ENCODE measurements around the gene KDM5A. TPM values are rescaled to one million over a fixed set of nuclear protein-coding genes. Genes with fewer than 3 reads are reported as not detected.

The KDM5A gene
- total RNA-seq, 1 donor from 2014 or later: 50.2 TPM

- peaks cover 69% of the 10 kb centered on the region for H3K36me3 Mint-ChIP-seq
Measured at GRCh38 chr12:367972-368371, 21.1 kb downstream of the KDM5A start.

GRCh38 chr12:366820-367219 lies 22.3 kb downstream of the KDM5A start:
- Histone ChIP-seq H4K20me1 (ENCODE audit: low read depth) (no peaks in the 10 kb centered on the region), H3K4me2 (no peak overlapping the region), H2AFZ (replicated peaks) (no peak overlapping the region), H3K27ac (no peak overlapping the region), H3F3A (ENCODE audit: low read depth) (no peaks in the 10 kb centered on the region), H3K9ac (no peak overlapping the region), H3K4me1 (no peaks in the 10 kb centered on the region), H3K4me3 (no peak overlapping the region), H3K27me3 (no peaks in the 10 kb centered on the region), H3K79me2 (ENCODE audit: low read depth) (peaks cover 7% of the 10 kb centered on the region), H3K9me3 (ENCODE audit: low read depth) (peaks cover 13% of the 10 kb centered on the region), H3K36me3 (peaks cover 47% of the 10 kb centered on the region)
- TF ChIP-seq EZH2 (IDR thresholded peaks at IDR 0.05) (no peak), CTCF (IDR thresholded peaks at IDR 0.05) (no peak), EZH2phosphoT487 (IDR thresholded peaks at IDR 0.05) (no peak)
- H3K36me3 Mint-ChIP-seq: peaks cover 70% of the 10 kb centered on the region
- H3K4me3 Mint-ChIP-seq: no peak overlapping the region
- no peaks in the 10 kb centered on the region for H3K4me1 Mint-ChIP-seq
- H3K9me3 Mint-ChIP-seq: peaks cover 23% of the 10 kb centered on the region
- H3K27me3 Mint-ChIP-seq (ENCODE audit: insufficient read depth, low read depth): no peaks in the 10 kb centered on the region
- DNase-seq (ENCODE audit: low spot score): no peak
- H3K27ac Mint-ChIP-seq: no peak overlapping the region

More at GRCh38 chr12:367972-368371, 21.1 kb downstream of the KDM5A start:
- TF ChIP-seq EZH2 (IDR thresholded peaks at IDR 0.05) (no peak), CTCF (IDR thresholded peaks at IDR 0.05) (no peak), EZH2phosphoT487 (IDR thresholded peaks at IDR 0.05) (no peak)
- Histone ChIP-seq H4K20me1 (ENCODE audit: low read depth) (no peaks in the 10 kb centered on the region), H3F3A (ENCODE audit: low read depth) (no peaks in the 10 kb centered on the region), H2AFZ (replicated peaks) (no peak overlapping the region), H3K4me3 (no peak overlapping the region), H3K27ac (no peak overlapping the region), H3K79me2 (ENCODE audit: low read depth) (peaks cover 7% of the 10 kb centered on the region), H3K9ac (no peak overlapping the region), H3K27me3 (no peaks in the 10 kb centered on the region), H3K4me1 (no peaks in the 10 kb centered on the region), H3K9me3 (ENCODE audit: low read depth) (peaks cover 16% of the 10 kb centered on the region), H3K36me3 (peaks cover 36% of the 10 kb centered on the region), H3K4me2 (no peak overlapping the region)
- H3K4me1 Mint-ChIP-seq: no peaks in the 10 kb centered on the region
- no peaks in the 10 kb centered on the region for H3K27me3 Mint-ChIP-seq (ENCODE audit: insufficient read depth, low read depth)
- H3K9me3 Mint-ChIP-seq: peaks cover 31% of the 10 kb centered on the region
- no peak for DNase-seq (ENCODE audit: low spot score)
- H3K4me3 Mint-ChIP-seq: no peak overlapping the region
- H3K27ac Mint-ChIP-seq: no peak overlapping the region

DNA sequence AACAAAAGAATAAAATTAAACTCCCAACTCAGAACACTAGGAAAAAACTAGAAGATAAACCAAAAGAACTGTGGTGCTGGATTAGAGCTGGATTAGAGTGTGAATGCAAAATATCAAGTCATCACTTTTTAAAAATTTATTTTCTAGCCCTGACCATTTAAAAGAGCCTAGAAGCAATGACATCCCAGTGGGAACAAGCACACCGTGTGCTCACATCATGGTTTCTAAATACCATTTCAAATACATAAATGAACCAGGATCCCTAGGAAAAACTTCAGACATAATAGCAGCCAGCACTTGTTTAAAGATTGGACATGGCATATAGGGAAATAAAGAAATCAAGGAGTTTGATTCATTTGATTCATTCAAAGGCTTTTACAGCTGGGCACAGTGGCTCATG lies 30.0 kb downstream of the KDM5A start:
- no peak overlapping the region for H3K4me3 Mint-ChIP-seq
- TF ChIP-seq CTCF (IDR thresholded peaks at IDR 0.05) (no peak), EZH2phosphoT487 (IDR thresholded peaks at IDR 0.05) (no peak), EZH2 (IDR thresholded peaks at IDR 0.05) (no peak)
- no peaks in the 10 kb centered on the region for H3K27me3 Mint-ChIP-seq (ENCODE audit: insufficient read depth, low read depth)
- no peak overlapping the region for H3K27ac Mint-ChIP-seq
- no peak overlapping the region for H2AFZ ChIP-seq (replicated peaks)
- H4K20me1 ChIP-seq (ENCODE audit: low read depth): no peaks in the 10 kb centered on the region
- peaks cover 4% of the 10 kb centered on the region for H3K9me3 ChIP-seq (ENCODE audit: low read depth)
- peaks cover 15% of the 10 kb centered on the region for H3K9me3 Mint-ChIP-seq
- peaks cover 7% of the 10 kb centered on the region for H3K79me2 ChIP-seq (ENCODE audit: low read depth)
- no peaks in the 10 kb centered on the region for H3K27me3 ChIP-seq
- H3K36me3 ChIP-seq: peaks cover 46% of the 10 kb centered on the region
- H3F3A ChIP-seq (ENCODE audit: low read depth): no peaks in the 10 kb centered on the region
- peaks cover 69% of the 10 kb centered on the region for H3K36me3 Mint-ChIP-seq
- no peak overlapping the region for H3K27ac ChIP-seq
- H3K4me1 Mint-ChIP-seq: no peaks in the 10 kb centered on the region
- no peaks in the 10 kb centered on the region for H3K4me1 ChIP-seq
- H3K9ac ChIP-seq: no peak overlapping the region
- DNase-seq (ENCODE audit: low spot score): no peak
- H3K4me2 ChIP-seq: no peak overlapping the region
- no peak overlapping the region for H3K4me3 ChIP-seq
